Astrocyte of the cerebellum (primary cell): Measurements from ENCODE around the gene TAS2R40.
"Not testable (repeated sequence)": the region's sequence is repeated elsewhere in the genome, so short reads cannot be mapped to it uniquely, and the experiment has no call there.

ENCODE experiments used
- DNase-seq: peaks from one replicate; pipeline ENCODE4 v3.0.0-alpha.2; 2011; ENCODE audit warnings: low read depth
- H3K4me3 ChIP-seq: 2 replicates; pipeline ENCODE4 v1.5.1; 2011; ENCODE audit warnings: mild to moderate bottlenecking, low read depth, low read length, moderate library complexity
- CTCF ChIP-seq: IDR thresholded peaks from 2 replicates; pipeline ENCODE4 v1.5.1; 2012; ENCODE audit warnings: low read length, low read depth, moderate library complexity, mild to moderate bottlenecking; ENCODE audit errors: missing control alignments
- in situ Hi-C: cut with HindIII; loops from 2 replicates; pipeline ENCODE4 v1.10.0; 2017; ENCODE audit warnings: low sequenced_read_pairs

Gene TAS2R40

GRCh38 chr7:143210541-143210940 is 11.3 kb upstream of the TAS2R40 start:
- no peak for DNase-seq
- no peak overlapping the region for H3K4me3 ChIP-seq
- in situ Hi-C loops, result no loop called here
- no peak for TF ChIP-seq CTCF

GRCh38 chr7:143213478-143213877 is 8.4 kb upstream of the TAS2R40 start:
- H3K4me3 ChIP-seq, DNase-seq, in situ Hi-C loops: not testable (repeated sequence)

GRCh38 chr7:143214789-143215679 is 6.8 kb upstream of the TAS2R40 start:
- no peak overlapping the region for H3K4me3 ChIP-seq
- in situ Hi-C loops, result loop anchor here (5.0 kb wide), 1 partner anchor 203 kb away; no protein-coding TSS in a partner anchor
- peak; percentile 99 for TF ChIP-seq CTCF
- peak; percentile 81 for DNase-seq

GRCh38 chr7:143216151-143216550 is 5.7 kb upstream of the TAS2R40 start:
- TF ChIP-seq CTCF, result no peak
- in situ Hi-C loops, result loop anchor here (5.0 kb wide), 1 partner anchor 204 kb away; no protein-coding TSS in a partner anchor
- H3K4me3 ChIP-seq, result no peak overlapping the region
- no peak for DNase-seq

GRCh38 chr7:143216686-143217085 is 5.2 kb upstream of the TAS2R40 start:
- in situ Hi-C loops, result loop anchor here (5.0 kb wide), 1 partner anchor 204 kb away; no protein-coding TSS in a partner anchor
- no peak for TF ChIP-seq CTCF

GRCh38 chr7:143217806-143218205 is 4.0 kb upstream of the TAS2R40 start:
- no peak for DNase-seq
- in situ Hi-C loops, result loop anchor here (5.0 kb wide), 1 partner anchor 206 kb away; no protein-coding TSS in a partner anchor
- H3K4me3 ChIP-seq, result no peak overlapping the region
- no peak for TF ChIP-seq CTCF

More at GRCh38 chr7:143216686-143217085, 5.2 kb upstream of the TAS2R40 start:
- no peak for DNase-seq
- H3K4me3 ChIP-seq, result no peak overlapping the region

- DNase-seq, result no peak
- in situ Hi-C loops, result no loop called here
- H3K4me3 ChIP-seq, result no peak overlapping the region
- no peak for TF ChIP-seq CTCF
Measured at GRCh38 chr7:143221286-143221685, 551 bp upstream of the TAS2R40 start.
